ENCODE data around the gene SPOCD1.
A peak's percentile ranks its signal among the peaks of the same experiment; 100 is the strongest.

Gene SPOCD1

DNA sequence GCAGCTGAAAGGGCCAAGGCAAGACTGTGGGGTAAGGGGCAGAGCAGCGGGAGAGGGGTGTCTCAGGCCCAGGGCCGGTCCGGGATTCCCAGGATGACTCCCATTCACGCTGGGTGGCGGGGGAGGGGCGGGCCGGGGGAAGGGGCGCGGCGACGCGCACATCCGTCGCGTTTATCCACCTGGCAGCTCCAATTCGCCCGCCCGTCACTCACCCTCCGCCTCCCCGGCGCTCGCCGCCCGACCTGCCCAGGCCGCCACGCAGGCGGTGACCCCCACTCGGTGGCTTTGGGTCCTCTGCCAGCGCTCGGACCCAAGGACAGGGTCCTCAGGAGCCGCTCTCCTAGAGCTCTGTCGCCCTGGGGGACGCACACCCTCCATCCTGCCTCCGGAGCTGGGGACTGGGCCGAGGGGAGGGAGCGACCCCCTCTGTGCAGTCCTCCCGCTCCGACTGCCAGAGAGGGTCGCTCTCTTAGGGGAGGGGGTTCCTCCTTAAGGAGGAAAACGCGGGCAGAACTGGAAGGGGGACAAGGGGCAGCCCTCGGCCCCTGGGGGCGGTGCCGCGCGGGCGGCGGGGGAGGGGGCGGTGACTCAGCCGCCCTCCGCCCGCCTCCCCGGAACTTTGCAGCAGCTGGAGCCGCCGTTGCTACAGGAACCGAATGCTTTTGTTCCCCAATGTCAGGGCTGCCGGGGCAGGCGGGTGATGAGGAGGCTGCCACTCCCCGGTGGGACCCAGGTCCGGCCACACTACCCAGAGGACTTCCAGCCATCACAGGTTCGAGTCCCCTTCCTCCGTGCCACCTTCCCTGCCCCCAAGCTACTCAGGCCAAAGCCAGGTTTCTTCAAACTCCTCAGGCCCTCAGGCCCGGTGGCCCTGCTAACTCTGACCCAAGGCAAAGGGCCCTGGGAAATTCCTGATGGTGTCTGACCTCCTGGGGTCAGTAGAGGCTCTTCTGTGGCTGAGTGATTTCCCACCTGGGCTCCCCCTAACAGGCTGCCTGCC is 55.1 kb downstream of the SPOCD1 start:
- no peak for TF ChIP-seq ZNF274 (IDR thresholded peaks at IDR 0.05; ENCODE audit: low read depth, low read length)
- H3K4me3 ChIP-seq (ENCODE audit: low read length): peak overlapping the region; percentile 37; the same call in 1 of the 2 replicates

DNA sequence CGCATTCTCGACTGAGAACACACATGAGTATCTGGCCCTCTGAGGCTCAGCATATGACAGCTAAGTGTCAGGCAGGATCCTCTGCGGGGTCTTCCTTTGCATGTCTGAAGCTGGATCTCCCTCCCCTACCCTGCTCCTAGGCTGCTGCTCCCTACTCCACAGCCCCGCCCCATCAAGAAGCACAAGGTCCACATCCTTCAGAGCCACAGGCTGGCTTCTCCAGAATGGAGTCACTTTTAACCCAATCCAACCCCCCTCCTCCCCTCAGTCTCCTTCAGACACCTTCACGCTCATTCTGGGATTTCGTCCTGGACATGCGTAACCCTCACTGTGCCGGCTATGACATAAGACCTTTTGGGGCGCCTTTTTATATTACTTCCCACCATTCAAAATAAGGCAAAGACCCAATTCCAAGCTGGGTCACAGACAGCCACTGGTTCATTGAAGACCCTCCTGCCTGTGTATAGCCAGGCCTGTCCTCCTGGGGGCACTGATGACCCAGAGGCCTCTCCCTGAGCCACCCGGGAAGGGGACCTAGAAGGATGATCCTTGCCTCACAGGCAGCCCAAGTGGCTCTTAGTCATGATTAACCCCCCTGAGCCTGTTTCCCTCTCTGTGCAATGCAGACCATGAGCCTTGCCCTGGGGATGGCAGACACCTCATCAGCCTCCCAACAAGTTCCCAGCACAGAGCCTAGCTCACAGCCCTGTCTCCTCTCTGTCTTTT is 56.4 kb downstream of the SPOCD1 start:
- H3K4me3 ChIP-seq (ENCODE audit: low read length): no peak overlapping the region
- TF ChIP-seq ZNF274 (IDR thresholded peaks at IDR 0.05; ENCODE audit: low read depth, low read length): no peak

DNA sequence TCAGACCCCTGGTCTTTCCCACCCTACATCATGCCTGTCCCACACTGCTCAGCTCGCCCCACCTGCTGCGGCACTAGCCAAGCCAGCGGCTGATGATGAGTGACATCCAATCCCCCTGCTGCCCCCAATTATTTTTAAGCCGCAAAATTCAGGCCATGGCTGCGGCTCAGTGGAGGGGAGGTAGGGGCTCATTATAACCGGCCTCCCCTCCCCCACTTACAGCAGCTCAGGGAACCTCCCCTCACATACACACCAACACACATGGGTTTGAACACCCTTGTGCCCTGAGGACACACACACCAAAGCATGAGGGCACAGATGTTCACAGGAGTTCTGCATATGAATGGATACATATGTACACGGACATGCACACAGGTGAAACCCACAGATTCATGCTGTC is 57.0 kb downstream of the SPOCD1 start:
- TF ChIP-seq ZNF274 (IDR thresholded peaks at IDR 0.05; ENCODE audit: low read depth, low read length): no peak
- H3K4me3 ChIP-seq (ENCODE audit: low read length): no peak overlapping the region

DNA sequence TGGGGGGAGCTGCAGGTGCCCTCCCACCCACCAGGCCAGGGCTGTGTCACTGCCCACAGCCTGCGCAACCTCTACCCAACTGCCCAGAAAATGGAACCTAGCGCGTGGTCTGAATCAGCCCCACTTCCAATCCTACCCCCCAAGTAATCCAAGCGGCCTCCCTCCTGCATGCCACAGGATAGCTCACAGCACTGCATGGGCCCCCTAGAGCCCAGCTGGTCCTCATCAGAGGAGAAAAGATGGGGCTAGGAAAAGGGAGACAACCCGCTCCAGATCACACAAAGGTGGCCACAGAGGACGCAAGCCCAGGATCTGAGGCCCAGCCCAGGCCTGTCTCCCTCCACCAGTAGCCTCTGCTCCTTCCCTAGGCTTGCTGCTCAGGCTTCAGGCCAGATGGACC is 57.8 kb downstream of the SPOCD1 start:
- no peak for TF ChIP-seq ZNF274 (IDR thresholded peaks at IDR 0.05; ENCODE audit: low read depth, low read length)
- no peak overlapping the region for H3K4me3 ChIP-seq (ENCODE audit: low read length)

DNA sequence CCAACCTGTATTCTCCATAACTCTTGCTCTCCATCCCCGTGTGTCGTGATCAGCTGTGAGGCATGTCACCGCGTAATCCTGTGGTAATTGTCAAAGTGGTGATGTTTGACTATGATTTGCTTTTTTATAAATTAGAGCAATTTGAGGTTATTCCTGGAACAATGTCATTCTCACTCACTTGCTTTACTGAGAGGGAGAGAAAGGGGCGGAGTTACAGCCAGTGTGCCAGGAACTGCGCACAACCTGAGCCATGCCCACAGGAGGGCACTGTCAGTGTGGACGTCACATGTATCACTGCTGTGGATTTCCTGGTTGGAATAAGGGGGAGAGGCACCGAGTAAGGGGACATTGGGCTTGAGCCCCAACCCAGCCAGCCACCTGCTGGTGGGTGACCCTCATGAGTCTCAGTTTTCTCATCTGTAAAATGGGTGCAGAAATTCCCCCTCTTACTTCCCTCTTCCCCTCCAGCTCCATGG is 58.6 kb downstream of the SPOCD1 start:
- H3K4me3 ChIP-seq (ENCODE audit: low read length): no peak overlapping the region
- no peak for TF ChIP-seq ZNF274 (IDR thresholded peaks at IDR 0.05; ENCODE audit: low read depth, low read length)

DNA sequence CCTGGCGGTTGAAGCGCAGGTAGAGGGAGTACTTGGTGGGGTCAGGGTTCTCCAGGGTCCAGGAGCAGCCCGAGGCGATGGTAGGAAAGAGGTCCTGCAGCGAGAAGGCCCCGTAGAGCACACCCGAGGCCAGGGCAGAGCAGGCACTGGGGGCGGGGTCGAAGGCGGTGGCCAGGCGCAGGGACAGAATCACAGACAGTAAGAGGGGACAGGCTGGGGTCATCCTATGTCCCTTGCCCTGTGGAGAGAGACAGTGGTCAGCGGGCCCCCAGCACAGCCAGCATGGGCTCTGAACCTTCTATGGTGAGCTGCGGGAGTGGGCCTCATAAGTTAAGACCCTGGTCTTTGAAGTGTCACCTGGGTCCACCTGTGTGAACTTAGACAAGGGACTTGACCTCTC is 59.2 kb downstream of the SPOCD1 start:
- no peak overlapping the region for H3K4me3 ChIP-seq (ENCODE audit: low read length)
- TF ChIP-seq ZNF274 (IDR thresholded peaks at IDR 0.05; ENCODE audit: low read depth, low read length): no peak

DNA sequence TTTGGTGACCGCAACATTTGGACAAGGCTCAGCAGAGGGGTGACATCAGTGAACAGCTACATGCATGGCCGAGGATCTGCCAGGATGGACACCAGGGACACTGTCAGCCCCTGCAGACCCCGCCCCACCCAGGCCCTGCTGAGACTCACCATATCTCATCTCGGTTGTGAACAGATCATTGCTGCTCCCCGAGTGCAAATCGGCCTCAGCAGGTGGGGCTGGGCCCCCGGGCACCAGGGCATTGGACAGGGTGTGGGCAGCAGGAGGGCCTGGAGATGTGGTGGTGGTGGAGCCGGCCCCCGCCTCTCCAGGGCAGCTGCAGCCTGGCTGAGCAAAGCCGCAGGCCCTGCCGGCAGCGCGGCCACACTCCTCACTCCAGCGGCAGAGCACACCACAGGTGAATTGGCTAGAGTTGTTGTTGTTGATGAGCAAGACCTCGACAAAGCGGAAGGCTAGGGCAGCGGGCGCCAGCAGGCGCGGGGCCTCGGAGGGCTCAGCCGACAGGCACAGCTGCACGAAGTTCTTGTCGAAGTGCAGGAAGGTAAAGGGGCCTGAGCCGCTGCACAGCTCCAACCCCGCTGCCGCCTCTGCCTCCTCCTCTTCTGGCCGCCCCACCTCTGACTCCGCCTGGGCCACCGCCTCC is 59.9 kb downstream of the SPOCD1 start:
- no peak for TF ChIP-seq ZNF274 (IDR thresholded peaks at IDR 0.05; ENCODE audit: low read depth, low read length)
- no peak overlapping the region for H3K4me3 ChIP-seq (ENCODE audit: low read length)

DNA sequence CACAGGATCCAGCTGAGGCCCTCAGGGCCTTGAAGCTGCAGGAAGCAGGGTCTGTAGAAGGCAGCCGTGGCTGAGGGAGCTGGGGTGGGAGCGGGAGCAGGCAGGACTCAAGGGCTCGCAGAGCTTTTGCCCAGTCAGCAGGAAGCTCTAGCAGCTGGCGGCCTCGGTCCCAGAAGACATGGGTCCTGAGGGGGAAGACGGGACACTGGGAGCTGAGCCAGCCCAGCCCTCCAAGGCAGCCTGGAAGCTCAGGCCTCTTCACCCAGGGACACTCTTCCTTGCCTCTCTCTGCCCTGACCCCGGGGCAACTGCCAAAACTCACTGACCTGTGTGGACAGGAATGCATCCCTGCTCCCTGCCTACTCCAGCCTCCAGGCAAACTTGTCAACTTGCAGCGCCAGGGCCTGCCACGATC is 60.6 kb downstream of the SPOCD1 start:
- H3K4me3 ChIP-seq (ENCODE audit: low read length): no peak overlapping the region
- no peak for TF ChIP-seq ZNF274 (IDR thresholded peaks at IDR 0.05; ENCODE audit: low read depth, low read length)

DNA sequence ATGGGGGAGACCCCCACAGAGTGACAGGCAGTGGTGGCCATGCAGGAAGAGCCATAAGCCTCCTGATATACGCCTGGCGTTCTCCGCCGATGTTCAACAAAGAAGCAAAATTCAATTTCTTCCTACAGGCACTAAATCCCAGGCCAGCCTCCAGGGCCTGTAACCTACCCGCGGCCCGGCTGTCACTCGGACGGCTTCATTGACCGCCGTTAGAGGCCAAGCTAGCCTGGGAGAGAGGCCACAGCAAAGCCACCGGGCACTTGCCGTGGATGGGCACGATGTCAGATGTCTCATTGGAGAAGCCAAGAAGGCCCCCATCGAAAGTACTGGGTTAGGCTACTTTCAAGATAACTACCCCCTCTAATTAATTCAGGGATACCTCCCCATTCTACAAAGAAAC is 61.4 kb downstream of the SPOCD1 start:
- no peak overlapping the region for H3K4me3 ChIP-seq (ENCODE audit: low read length)
- TF ChIP-seq ZNF274 (IDR thresholded peaks at IDR 0.05; ENCODE audit: low read depth, low read length): no peak

DNA sequence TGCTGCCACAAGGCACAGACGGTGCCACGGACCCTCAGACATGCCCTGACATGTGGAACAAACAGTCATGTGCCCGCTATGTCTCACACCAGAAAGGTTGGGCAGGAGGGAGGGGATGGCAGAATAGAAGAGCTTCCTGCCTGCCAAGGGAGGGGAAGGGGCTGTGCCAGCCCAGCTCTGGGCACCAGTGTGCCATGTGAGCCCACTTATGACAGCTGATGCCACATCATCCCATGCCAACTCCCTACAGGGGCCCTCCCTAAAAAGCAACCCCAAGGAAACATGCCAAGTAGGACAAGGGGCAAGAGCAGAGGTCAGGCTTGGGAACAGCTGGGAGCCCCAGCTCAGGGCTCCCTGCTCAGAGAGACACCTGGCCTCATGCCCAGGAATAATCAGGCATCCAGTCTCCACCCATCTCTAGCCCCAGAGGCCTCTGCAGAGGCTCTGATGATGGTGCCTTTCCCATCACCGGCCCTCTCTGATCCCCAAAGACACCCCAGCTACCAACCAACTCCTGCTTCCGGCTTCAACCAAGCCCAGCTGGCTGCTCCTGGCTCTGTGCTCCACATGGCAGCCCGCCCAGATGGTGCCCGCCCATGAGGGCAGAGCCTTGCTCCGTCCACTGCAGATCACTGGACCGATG is 62.0 kb downstream of the SPOCD1 start:
- H3K4me3 ChIP-seq (ENCODE audit: low read length): no peak overlapping the region
- TF ChIP-seq ZNF274 (IDR thresholded peaks at IDR 0.05; ENCODE audit: low read depth, low read length): no peak

DNA sequence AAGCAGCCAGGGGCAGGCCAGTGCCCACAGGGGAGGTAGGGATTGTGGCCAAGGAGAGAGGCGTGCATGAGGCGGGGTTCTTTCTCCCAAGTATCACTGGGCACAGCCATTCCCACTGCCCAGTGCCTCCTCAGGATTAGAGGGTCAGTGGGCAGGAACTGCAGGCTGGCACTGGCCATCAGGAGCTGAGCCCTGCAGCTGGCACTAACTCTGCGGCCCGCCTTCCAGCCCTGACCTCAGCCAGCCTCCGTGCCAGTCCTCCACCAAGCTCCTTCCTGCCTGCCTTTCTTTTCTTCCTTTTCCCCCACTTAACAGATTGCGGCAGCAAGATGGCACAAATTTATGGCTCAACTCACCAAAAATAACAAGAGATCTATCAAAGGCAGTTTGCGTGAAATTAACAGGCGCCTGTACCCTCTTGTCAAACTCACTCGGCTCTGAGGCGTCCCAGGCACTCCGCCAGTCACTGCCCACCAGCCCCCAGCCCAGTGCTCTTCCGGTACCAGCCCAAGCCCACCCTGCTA is 62.8 kb downstream of the SPOCD1 start:
- no peak for TF ChIP-seq ZNF274 (IDR thresholded peaks at IDR 0.05; ENCODE audit: low read depth, low read length)
- H3K4me3 ChIP-seq (ENCODE audit: low read length): no peak overlapping the region

DNA sequence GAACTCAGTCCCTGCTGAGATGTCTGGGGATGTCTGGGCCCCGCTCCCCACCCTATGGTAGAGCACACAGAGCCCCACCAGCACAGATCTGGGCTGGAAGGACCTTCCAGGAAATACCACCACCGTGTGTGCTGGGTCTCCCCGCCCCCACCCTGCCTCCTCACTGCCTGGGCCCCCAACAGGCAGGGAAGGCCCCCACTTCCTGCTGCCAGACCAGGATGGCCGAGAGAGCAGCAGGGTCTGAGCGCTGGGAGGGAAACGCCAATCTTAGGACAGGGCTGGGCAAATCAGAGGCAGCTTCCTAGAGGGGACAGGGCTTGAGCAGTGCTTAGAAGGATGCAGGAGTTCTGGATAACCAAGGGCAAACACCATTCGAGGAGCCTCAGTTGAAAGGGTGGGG is 63.6 kb downstream of the SPOCD1 start:
- H3K4me3 ChIP-seq (ENCODE audit: low read length): no peak overlapping the region
- no peak for TF ChIP-seq ZNF274 (IDR thresholded peaks at IDR 0.05; ENCODE audit: low read depth, low read length)

DNA sequence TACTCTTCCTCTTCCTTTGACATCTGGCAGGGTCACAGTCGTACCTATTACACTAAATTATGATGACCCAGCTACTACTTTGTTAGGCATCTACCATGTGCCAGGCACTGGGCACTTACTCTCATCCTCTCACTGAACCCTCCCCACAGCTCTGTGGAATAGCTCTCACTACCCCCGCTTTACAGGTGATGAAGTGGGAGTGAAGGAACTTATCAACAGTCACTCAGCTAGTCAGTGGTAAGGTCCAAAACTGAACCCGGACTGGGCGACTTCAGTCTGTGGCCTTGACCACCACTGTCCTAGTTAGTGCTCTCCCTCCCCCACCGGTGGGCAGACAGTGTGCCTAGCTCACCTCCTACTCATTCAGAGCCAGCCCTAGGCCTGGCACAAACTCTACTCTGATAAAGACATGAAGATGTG is 64.0 kb downstream of the SPOCD1 start:
- no peak overlapping the region for H3K4me3 ChIP-seq (ENCODE audit: low read length)
- no peak for TF ChIP-seq ZNF274 (IDR thresholded peaks at IDR 0.05; ENCODE audit: low read depth, low read length)

Measured in GM08714 (cell line).